GM12878 (cell line): ENCODE measurements around the gene SLC38A9. TPM values are rescaled to one million over a fixed set of nuclear protein-coding genes. Genes with fewer than 3 reads are reported as not detected.

ENCODE experiments used
- ATAC-seq: fragments of 200-7000 bp; cut with Tn5 transposase; 3 replicates; pipeline ENCODE4 v1.9.1; 2020; ENCODE audit warnings: mild to moderate bottlenecking, moderate library complexity
- BruUV-seq: library from RNA; stranded (reverse); fragments of 400-500 nt; replicated peaks from 2 replicates; lab custom pipeline; 2021; lab: Mats Ljungman, UMichigan
- CTCF ChIA-PET: fragments of 300-600 bp; sonication (Branson Sonifier 250); formaldehyde crosslinking; extraction: SDS; loops from one replicate; lab custom pipeline; 2021; ENCODE audit warnings: inconsistent platforms; lab: Yijun Ruan, JAX
- POLR2A ChIA-PET: fragments of 350-600 bp; formaldehyde crosslinking; extraction: SDS; loops from one replicate; lab custom pipeline; 2021; ENCODE audit warnings: inconsistent platforms; lab: Charles Lee
- RAD21 ChIA-PET: fragments of 300-600 bp; sonication (Branson Sonifier 250); formaldehyde crosslinking; loops from one replicate; lab custom pipeline; 2023; ENCODE audit warnings: antibody characterized with exemption; ENCODE audit not compliant: unreplicated experiment; lab: Charles Lee
- SMC1A ChIA-PET: fragments of 300-600 bp; sonication (Branson Sonifier 250); formaldehyde crosslinking; loops from one replicate; lab custom pipeline; 2023; ENCODE audit not compliant: unreplicated experiment, uncharacterized antibody; lab: Charles Lee
- DNase-seq: peaks from one replicate; pipeline ENCODE4 v3.0.0-alpha.2; 2011; ENCODE audit warnings: low read depth, low spot score
- FAIRE-seq: peaks from 3 replicates; lab custom pipeline; 2011; peaks lifted over from hg19 to GRCh38; lab: Jason Lieb, UNC
- H2AFZ ChIP-seq: 2 replicates; pipeline ENCODE4 v1.6.0; 2011; ENCODE audit warnings: low read depth, low read length, control low read depth; ENCODE audit not compliant: control insufficient read depth
- H3K27ac ChIP-seq: 2 replicates; pipeline ENCODE4 v1.5.1; 2011; ENCODE audit warnings: control low read depth; ENCODE audit not compliant: control insufficient read depth, insufficient read depth
- H3K27me3 ChIP-seq, 2 experiments: replicated peaks in 1 of 2; 2 replicates each; pipeline versions ENCODE4 v1.6.0 to v1.6.1; 2011; ENCODE audit warnings: low read length in 1 of 2; ENCODE audit not compliant: control insufficient read depth in 2 of 2, insufficient read depth in 2 of 2
- H3K36me3 ChIP-seq, 2 experiments: 2 replicates each; pipeline ENCODE4 v1.5.1; 2011; ENCODE audit warnings: low read length in 1 of 2; ENCODE audit not compliant: control insufficient read depth in 2 of 2, insufficient read depth in 2 of 2
- H3K4me1 ChIP-seq: 2 replicates; pipeline ENCODE4 v1.6.1; 2011; ENCODE audit warnings: mild to moderate bottlenecking, low read length, moderate library complexity, mixed read lengths; ENCODE audit not compliant: control insufficient read depth, insufficient read depth
- H3K4me2 ChIP-seq: 2 replicates; pipeline ENCODE4 v1.6.0; 2011; ENCODE audit warnings: control low read depth; ENCODE audit not compliant: control insufficient read depth, insufficient read depth
- H3K4me3 ChIP-seq: fragments of 200-600 bp; sonication (generic); 2 replicates; pipeline ENCODE4 v1.5.1; 2016
- H3K79me2 ChIP-seq: 2 replicates; pipeline ENCODE4 v1.6.0; 2011; ENCODE audit warnings: low read length; ENCODE audit not compliant: control insufficient read depth, insufficient read depth
- H3K9ac ChIP-seq: 2 replicates; pipeline ENCODE4 v1.8.0; 2011; ENCODE audit warnings: low read length, control low read depth, mixed read lengths; ENCODE audit not compliant: control insufficient read depth, insufficient read depth
- H3K9me3 ChIP-seq: replicated peaks from 3 replicates; pipeline ENCODE4 v1.5.1; 2011; ENCODE audit warnings: mild to moderate bottlenecking, low read length; ENCODE audit not compliant: control insufficient read depth, insufficient read depth
- H4K20me1 ChIP-seq: 2 replicates; pipeline ENCODE4 v1.6.0; 2011; ENCODE audit not compliant: control insufficient read depth, insufficient read depth
- ATF7 ChIP-seq: fragments of 450-650 bp; IDR thresholded peaks from 2 replicates; pipeline ENCODE4 v1.6.1; 2016; ENCODE audit warnings: low read depth, mild to moderate bottlenecking
- ETV6 ChIP-seq, 2 experiments: fragments of 450-650 bp in 1 of 2; IDR thresholded peaks in 1 of 2; conservative IDR thresholded peaks in 1 of 2; 2 replicates each; pipeline ENCODE4 v1.6.1; 2014; ENCODE audit warnings: antibody characterized with exemption in 1 of 2, borderline replicate concordance in 1 of 2, low read depth in 1 of 2, mild to moderate bottlenecking in 1 of 2, moderate library complexity in 1 of 2
- IKZF2 ChIP-seq, 2 experiments: fragments of 450-650 bp; IDR thresholded peaks; 2 replicates each; pipeline ENCODE4 v1.6.1; 2017; ENCODE audit warnings: mild to moderate bottlenecking in 2 of 2, moderate library complexity in 2 of 2
- POU2F2 ChIP-seq: IDR thresholded peaks from 3 replicates; pipeline ENCODE4 v1.6.1; 2011; ENCODE audit warnings: low read depth, mild to moderate bottlenecking, low read length, borderline replicate concordance
- SPI1 ChIP-seq: IDR thresholded peaks from 2 replicates; pipeline ENCODE4 v1.6.1; 2011; ENCODE audit warnings: low read depth, mild to moderate bottlenecking, low read length, moderate library complexity, borderline replicate concordance; ENCODE audit not compliant: insufficient read depth
- ZNF24 ChIP-seq: fragments of 450-650 bp; IDR thresholded peaks from 2 replicates; pipeline ENCODE4 v1.6.1; 2017; ENCODE audit warnings: antibody characterized with exemption, mild to moderate bottlenecking
- ZNF274 ChIP-seq: IDR thresholded peaks from one replicate; pipeline ENCODE4 v1.8.0; 2011; ENCODE audit not compliant: insufficient read length, insufficient read depth
- WGBS: methylation state at CpG from one replicate; pipeline ENCODE4 v1.1.6; 2016; ENCODE audit warnings: low lambda C conversion rate; ENCODE audit not compliant: insufficient replicate concordance, insufficient coverage; ENCODE audit errors: missing lambda C conversion rate; 5-methylcytosine and 5-hydroxymethylcytosine counted together
- in situ Hi-C: fragments of 300-500 bp; cut with MboI; formaldehyde crosslinking; loops from 9 replicates; pipeline ENCODE4 v1.14.3; 2018; ENCODE audit warnings: mixed read lengths
- intact Hi-C: fragments of 100-400 bp; cut with micrococcal nuclease; formaldehyde crosslinking; loops from one replicate; pipeline ENCODE4 v1.14.2; 2022; ENCODE audit not compliant: unreplicated experiment
- polyA plus RNA-seq, 11 experiments: library from polyadenylated mRNA; depleted of rRNA in 4 of 11; unstranded in 6 of 11; stranded (reverse) in 5 of 11; fragments of >200 nt; fragmentation: Nextera tagmentation in 4 of 11; fragmentation: Illumina TruSeq in 1 of 11; extraction: Ambion mirVana in 4 of 11; extraction: Trizol in 1 of 11; gene quantifications; 1 replicate in 1 of 11; 2 replicates in 10 of 11; pipeline versions ENCODE4 v1.2.1 to v1.2.3, GENCODE V29; 2011 to 2016; ENCODE audit warnings: inconsistent platforms in 2 of 11, missing spikeins in 2 of 11, low read depth in 1 of 11
- total RNA-seq, 4 experiments: library from RNA; depleted of rRNA in 3 of 4; stranded (reverse); fragments of >200 nt in 3 of 4; fragmentation: Illumina TruSeq in 1 of 4; extraction: Trizol in 1 of 4; gene quantifications; 2 replicates each; pipeline versions ENCODE4 v1.2.1 to v1.2.3, GENCODE V29; 2013 to 2021
- TF ChIP-seq, protein P1 (sequence below): IDR thresholded peaks from 2 replicates; pipeline ENCODE4 v1.6.1; 2012; ENCODE audit warnings: low read length, inconsistent platforms
- TF ChIP-seq, protein P2 (sequence below): fragments of 450-650 bp; IDR thresholded peaks from 2 replicates; pipeline ENCODE4 v1.6.1; 2016; ENCODE audit warnings: mild to moderate bottlenecking, moderate library complexity, borderline replicate concordance
- TF ChIP-seq, protein P3 (sequence below): fragments of 450-650 bp; IDR thresholded peaks from 2 replicates; pipeline ENCODE4 v1.6.1; 2018; ENCODE audit warnings: mild to moderate bottlenecking, low read depth, moderate library complexity; ENCODE audit not compliant: partially characterized antibody

SLC38A9 gene
- total and polyA plus RNA-seq, 10 of the 15 experiments (the other 5 are each of a cell fraction or from before 2014, with no cell fraction given), result 8.5 to 35.1 (median 23.0) TPM

DNA sequence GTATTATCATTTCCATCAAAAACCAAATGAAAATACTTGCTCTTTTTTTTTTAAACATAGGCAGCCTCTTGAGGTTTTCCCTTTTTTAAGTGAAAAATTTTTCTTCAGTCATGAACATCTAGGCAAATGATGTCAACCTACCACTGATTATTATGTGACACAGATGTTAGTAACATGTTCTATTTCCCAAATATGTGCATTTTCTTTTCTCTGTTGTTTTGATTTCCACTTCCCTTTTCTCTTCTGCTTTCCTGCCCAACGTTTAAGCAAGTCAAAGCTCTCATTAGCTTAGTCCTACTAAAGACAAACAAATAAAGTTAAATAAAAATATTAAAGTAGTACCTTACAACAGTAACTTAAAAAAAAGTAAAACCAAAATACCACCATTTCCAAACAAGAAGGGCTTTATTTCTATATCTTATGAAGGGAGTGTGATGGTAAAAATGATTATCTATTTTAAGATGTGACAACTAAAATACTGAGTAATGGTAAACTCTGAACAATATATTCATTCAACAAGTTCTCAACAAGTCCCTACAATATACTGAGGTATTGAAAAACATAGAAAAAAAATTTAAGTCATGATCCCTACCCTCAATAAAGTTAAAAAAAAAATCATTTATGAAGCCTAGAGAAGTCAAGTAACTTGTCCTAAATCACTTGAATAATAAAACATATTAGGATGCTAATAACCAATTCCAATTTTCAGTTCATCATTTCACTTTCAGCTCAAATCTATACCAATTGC lies 9.4 kb downstream of the SLC38A9 start:
- 0% methylated on average over 1 of the region's 1 CpG for WGBS

More for the DNA sequence above, 9.4 kb downstream of the SLC38A9 start:
- RAD21 ChIA-PET, result interaction anchor here (1.0 kb wide), 1 partner anchor 403 kb away, joined by 3 read pairs; no protein-coding TSS in a partner anchor
- H3K27ac ChIP-seq, result peak overlapping the region; percentile 27; the same call in 1 of the 2 replicates
- intact Hi-C loops (no loop called here), in situ Hi-C loops (no loop called here)
- POLR2A ChIA-PET, result interaction anchor here (1.1 kb wide), 1 partner anchor 11 kb away, joined by 4 read pairs; no protein-coding TSS in a partner anchor
- H3K36me3 ChIP-seq, result no peaks in the 10 kb centered on the region; a peak in 1 of 4 replicates
- H2AFZ ChIP-seq, result no peak overlapping the region
- DNase-seq (no peak), FAIRE-seq (peak; percentile 49), ATAC-seq (peak; percentile 55)
- no peaks in the 10 kb centered on the region for H3K27me3 ChIP-seq
- CTCF ChIA-PET, result interaction anchor here (3.1 kb wide), 1 partner anchor 11 kb away, joined by 21 read pairs; no protein-coding TSS in a partner anchor
- H3K9ac ChIP-seq, result no peak overlapping the region
- no peaks in the 10 kb centered on the region for H4K20me1 ChIP-seq
- peaks cover 20% of the 10 kb centered on the region for H3K4me1 ChIP-seq
- TF ChIP-seq ETV6 (conservative IDR thresholded peaks at IDR 0.05 in 1 of 2, IDR thresholded peaks at IDR 0.05 in 1 of 2; ENCODE audit: borderline replicate concordance in 1 of 2, low read depth in 1 of 2) (peak in 1 of 2 experiments; percentile 10; a peak in 1 of 4 replicates), ZNF24 (0 out of 2 replicates have a peak, but pooled peaks have one; percentile 20), ATF7 (0 out of 2 replicates have a peak, but pooled peaks have one; percentile 23), POU2F2 (no peak), SPI1 (peak; percentile 86), IKZF2 (IDR thresholded peaks at IDR 0.05) (peak in 1 of 2 experiments; percentile 23; a peak in 1 of 4 replicates), ZNF274 (no peak)
- TF ChIP-seq, protein P1, sequence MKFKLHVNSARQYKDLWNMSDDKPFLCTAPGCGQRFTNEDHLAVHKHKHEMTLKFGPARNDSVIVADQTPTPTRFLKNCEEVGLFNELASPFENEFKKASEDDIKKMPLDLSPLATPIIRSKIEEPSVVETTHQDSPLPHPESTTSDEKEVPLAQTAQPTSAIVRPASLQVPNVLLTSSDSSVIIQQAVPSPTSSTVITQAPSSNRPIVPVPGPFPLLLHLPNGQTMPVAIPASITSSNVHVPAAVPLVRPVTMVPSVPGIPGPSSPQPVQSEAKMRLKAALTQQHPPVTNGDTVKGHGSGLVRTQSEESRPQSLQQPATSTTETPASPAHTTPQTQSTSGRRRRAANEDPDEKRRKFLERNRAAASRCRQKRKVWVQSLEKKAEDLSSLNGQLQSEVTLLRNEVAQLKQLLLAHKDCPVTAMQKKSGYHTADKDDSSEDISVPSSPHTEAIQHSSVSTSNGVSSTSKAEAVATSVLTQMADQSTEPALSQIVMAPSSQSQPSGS, result 0 out of 2 replicates have a peak, but pooled peaks have one; percentile 25
- TF ChIP-seq, protein P2, sequence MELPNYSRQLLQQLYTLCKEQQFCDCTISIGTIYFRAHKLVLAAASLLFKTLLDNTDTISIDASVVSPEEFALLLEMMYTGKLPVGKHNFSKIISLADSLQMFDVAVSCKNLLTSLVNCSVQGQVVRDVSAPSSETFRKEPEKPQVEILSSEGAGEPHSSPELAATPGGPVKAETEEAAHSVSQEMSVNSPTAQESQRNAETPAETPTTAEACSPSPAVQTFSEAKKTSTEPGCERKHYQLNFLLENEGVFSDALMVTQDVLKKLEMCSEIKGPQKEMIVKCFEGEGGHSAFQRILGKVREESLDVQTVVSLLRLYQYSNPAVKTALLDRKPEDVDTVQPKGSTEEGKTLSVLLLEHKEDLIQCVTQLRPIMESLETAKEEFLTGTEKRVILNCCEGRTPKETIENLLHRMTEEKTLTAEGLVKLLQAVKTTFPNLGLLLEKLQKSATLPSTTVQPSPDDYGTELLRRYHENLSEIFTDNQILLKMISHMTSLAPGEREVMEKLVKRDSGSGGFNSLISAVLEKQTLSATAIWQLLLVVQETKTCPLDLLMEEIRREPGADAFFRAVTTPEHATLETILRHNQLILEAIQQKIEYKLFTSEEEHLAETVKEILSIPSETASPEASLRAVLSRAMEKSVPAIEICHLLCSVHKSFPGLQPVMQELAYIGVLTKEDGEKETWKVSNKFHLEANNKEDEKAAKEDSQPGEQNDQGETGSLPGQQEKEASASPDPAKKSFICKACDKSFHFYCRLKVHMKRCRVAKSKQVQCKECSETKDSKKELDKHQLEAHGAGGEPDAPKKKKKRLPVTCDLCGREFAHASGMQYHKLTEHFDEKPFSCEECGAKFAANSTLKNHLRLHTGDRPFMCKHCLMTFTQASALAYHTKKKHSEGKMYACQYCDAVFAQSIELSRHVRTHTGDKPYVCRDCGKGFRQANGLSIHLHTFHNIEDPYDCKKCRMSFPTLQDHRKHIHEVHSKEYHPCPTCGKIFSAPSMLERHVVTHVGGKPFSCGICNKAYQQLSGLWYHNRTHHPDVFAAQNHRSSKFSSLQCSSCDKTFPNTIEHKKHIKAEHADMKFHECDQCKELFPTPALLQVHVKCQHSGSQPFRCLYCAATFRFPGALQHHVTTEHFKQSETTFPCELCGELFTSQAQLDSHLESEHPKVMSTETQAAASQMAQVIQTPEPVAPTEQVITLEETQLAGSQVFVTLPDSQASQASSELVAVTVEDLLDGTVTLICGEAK, result peak; percentile 49; the same call in 1 of the 2 replicates
- TF ChIP-seq, protein P3, sequence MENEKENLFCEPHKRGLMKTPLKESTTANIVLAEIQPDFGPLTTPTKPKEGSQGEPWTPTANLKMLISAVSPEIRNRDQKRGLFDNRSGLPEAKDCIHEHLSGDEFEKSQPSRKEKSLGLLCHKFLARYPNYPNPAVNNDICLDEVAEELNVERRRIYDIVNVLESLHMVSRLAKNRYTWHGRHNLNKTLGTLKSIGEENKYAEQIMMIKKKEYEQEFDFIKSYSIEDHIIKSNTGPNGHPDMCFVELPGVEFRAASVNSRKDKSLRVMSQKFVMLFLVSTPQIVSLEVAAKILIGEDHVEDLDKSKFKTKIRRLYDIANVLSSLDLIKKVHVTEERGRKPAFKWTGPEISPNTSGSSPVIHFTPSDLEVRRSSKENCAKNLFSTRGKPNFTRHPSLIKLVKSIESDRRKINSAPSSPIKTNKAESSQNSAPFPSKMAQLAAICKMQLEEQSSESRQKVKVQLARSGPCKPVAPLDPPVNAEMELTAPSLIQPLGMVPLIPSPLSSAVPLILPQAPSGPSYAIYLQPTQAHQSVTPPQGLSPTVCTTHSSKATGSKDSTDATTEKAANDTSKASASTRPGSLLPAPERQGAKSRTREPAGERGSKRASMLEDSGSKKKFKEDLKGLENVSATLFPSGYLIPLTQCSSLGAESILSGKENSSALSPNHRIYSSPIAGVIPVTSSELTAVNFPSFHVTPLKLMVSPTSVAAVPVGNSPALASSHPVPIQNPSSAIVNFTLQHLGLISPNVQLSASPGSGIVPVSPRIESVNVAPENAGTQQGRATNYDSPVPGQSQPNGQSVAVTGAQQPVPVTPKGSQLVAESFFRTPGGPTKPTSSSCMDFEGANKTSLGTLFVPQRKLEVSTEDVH, result no peak
- H3K4me3 ChIP-seq, result no peak overlapping the region
- no peak overlapping the region for H3K4me2 ChIP-seq
- SMC1A ChIA-PET, result interaction anchor here (1.0 to 3.1 kb wide), 6 partner anchors 9 to 359 kb away, joined by 3 to 8 read pairs (median 4); no protein-coding TSS in a partner anchor
- H3K79me2 ChIP-seq, result no peaks in the 10 kb centered on the region
- peaks cover 2% of the 10 kb centered on the region; the same call in 2 of the 3 replicates for H3K9me3 ChIP-seq
- no TSS peak for BruUV-seq
